HL-60 (cell line): ENCODE results near the gene ITPK1.

Source experiments
- DNase-seq, 2 experiments: peaks; one replicate each; pipeline ENCODE4 v3.0.0-alpha.2; 2010 to 2020; ENCODE audit warnings: low read depth in 1 of 2, low spot score in 1 of 2
- H3K27ac ChIP-seq: fragments of 250-450 bp; sonication (Bioruptor Pico); replicated peaks from 2 replicates; pipeline ENCODE4 v1.5.1; 2020; ENCODE audit warnings: mild to moderate bottlenecking, moderate library complexity
- H3K27me3 ChIP-seq: fragments of 250-450 bp; sonication (Bioruptor Pico); 2 replicates; pipeline ENCODE4 v1.5.1; 2021; ENCODE audit warnings: mild to moderate bottlenecking, moderate library complexity; ENCODE audit not compliant: insufficient read depth, poor library complexity, severe bottlenecking
- H3K4me3 ChIP-seq: replicated peaks from 2 replicates; pipeline ENCODE4 v1.5.1; 2011; ENCODE audit warnings: mild to moderate bottlenecking, control low read depth, low read length; ENCODE audit not compliant: insufficient read depth
- CTCF ChIP-seq: IDR thresholded peaks from one replicate; pipeline ENCODE4 v1.5.1; 2011; ENCODE audit warnings: low read length, control low read depth, inconsistent platforms; ENCODE audit not compliant: insufficient read depth
- GABPA ChIP-seq: IDR thresholded peaks from 2 replicates; pipeline ENCODE4 v1.6.1; 2012; ENCODE audit warnings: low read depth
- POLR2AphosphoS5 ChIP-seq: IDR thresholded peaks from 2 replicates; pipeline ENCODE4 v1.6.1; 2012; ENCODE audit warnings: low read depth
- REST ChIP-seq: IDR thresholded peaks from 2 replicates; pipeline ENCODE4 v1.6.1; 2012; ENCODE audit warnings: low read depth; ENCODE audit not compliant: insufficient replicate concordance
- SPI1 ChIP-seq: IDR thresholded peaks from 2 replicates; pipeline ENCODE4 v1.6.1; 2012; ENCODE audit warnings: low read depth, mild to moderate bottlenecking, borderline replicate concordance

ITPK1 gene

GRCh38 chr14:93068711-93069110 is 47.0 kb downstream of the ITPK1 start:
- Histone ChIP-seq H3K27ac (no peak overlapping the region), H3K27me3 (no peaks in the 10 kb centered on the region), H3K4me3 (no peak overlapping the region)
- TF ChIP-seq SPI1 (no peak), REST (no peak)
- no peak for DNase-seq

GRCh38 chr14:93067088-93067487 is 48.6 kb downstream of the ITPK1 start:
- Histone ChIP-seq H3K4me3 (no peak overlapping the region), H3K27ac (no peak overlapping the region), H3K27me3 (no peaks in the 10 kb centered on the region)
- DNase-seq = no peak
- TF ChIP-seq CTCF (no peak), POLR2AphosphoS5 (no peak), SPI1 (no peak), GABPA (no peak), REST (no peak)

- no peak for TF ChIP-seq CTCF
- TF ChIP-seq POLR2AphosphoS5 = no peak
- TF ChIP-seq SPI1 = no peak
- TF ChIP-seq REST = no peak
- TF ChIP-seq GABPA = no peak
- DNase-seq = no peak
- Histone ChIP-seq H3K27ac (peak overlapping the region; percentile 47; the same call in 1 of the 2 replicates), H3K27me3 (no peaks in the 10 kb centered on the region), H3K4me3 (no peak overlapping the region)
These were observed 50.4 kb downstream of the ITPK1 start for GRCh38 chr14:93065272-93065730.
